Thyroid gland (tissue), 4 donors: ENCODE results near the gene MAST4.

Source experiments
- POLR2A ChIP-seq, 2 donors: fragments of 450-650 bp; IDR thresholded peaks; one replicate each; pipeline ENCODE4 v1.6.1; 2017; ENCODE audit warnings: antibody characterized with exemption in 2 of 2, mild to moderate bottlenecking in 2 of 2, moderate library complexity in 1 of 2
- TF ChIP-seq, protein P1 (sequence below), 6 experiments: fragments of 200-600 bp in 3 of 6; fragments of 450-650 bp in 3 of 6; sonication (generic) in 3 of 6; IDR thresholded peaks; one replicate each; pipeline ENCODE4 v1.5.1; 2016 to 2019; ENCODE audit warnings: antibody characterized with exemption in 6 of 6, mild to moderate bottlenecking in 2 of 6, inconsistent platforms in 1 of 6, moderate library complexity in 1 of 6

DNA sequence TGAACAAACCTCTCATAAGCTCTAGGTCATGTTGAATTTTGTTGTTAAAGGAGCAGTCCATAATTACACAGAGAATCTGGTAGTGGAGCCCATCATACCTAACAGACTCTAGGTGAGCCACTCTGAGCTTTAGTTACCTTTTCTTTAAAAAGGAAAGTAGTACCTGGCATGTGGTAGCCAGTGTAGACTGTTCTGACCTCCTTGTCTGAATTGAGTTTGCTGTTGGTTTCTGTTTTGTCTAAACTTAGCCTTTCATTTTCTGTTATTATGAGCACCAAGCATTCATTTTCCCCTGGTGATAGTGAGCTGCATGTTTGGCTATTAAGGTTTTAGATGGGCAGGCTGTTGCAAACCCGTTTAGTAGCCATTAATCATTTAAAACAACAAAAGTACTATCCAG, 112.2 kb downstream of the MAST4 start:
- TF ChIP-seq, protein P1, sequence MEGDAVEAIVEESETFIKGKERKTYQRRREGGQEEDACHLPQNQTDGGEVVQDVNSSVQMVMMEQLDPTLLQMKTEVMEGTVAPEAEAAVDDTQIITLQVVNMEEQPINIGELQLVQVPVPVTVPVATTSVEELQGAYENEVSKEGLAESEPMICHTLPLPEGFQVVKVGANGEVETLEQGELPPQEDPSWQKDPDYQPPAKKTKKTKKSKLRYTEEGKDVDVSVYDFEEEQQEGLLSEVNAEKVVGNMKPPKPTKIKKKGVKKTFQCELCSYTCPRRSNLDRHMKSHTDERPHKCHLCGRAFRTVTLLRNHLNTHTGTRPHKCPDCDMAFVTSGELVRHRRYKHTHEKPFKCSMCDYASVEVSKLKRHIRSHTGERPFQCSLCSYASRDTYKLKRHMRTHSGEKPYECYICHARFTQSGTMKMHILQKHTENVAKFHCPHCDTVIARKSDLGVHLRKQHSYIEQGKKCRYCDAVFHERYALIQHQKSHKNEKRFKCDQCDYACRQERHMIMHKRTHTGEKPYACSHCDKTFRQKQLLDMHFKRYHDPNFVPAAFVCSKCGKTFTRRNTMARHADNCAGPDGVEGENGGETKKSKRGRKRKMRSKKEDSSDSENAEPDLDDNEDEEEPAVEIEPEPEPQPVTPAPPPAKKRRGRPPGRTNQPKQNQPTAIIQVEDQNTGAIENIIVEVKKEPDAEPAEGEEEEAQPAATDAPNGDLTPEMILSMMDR (IDR thresholded peaks at IDR 0.05) = no peak
- no peak for TF ChIP-seq POLR2A (IDR thresholded peaks at IDR 0.05)
